ENCODE data around the gene MRPS10.
"Not testable (repeated sequence)": the region's sequence is repeated elsewhere in the genome, so short reads cannot be mapped to it uniquely, and the experiment has no call there.

The MRPS10 gene

DNA sequence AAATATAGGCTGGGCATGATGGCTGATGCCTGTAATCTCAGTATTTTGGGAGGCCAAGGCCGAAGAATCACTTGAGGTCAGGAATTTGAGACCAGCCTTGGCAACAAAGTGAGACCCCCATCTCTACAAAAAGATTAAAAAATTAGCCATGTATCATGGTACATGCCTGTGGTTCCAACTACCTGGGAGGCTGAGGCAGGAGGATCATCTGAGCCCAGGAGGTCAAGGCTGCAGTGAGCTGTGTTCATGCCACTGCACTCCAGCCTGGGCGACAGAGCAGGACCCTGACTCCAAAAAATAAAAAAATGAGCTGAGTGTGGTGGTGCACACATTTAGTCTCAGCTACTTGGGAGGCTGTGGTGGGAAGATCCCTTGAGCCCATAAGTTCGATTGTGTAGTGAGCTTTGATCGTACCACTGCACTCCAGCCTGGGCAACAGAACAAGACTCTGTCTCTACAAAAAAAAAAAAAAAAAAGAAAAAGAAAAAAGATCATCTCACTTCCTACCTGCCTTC is 12.8 kb downstream of the MRPS10 start:
- H3K36me3 ChIP-seq (ENCODE audit: control insufficient read depth, insufficient read depth, low read length): no peaks in the 10 kb centered on the region
- no peaks in the 10 kb centered on the region for H3K4me1 ChIP-seq
- no peaks in the 10 kb centered on the region for H3K79me2 ChIP-seq
- H3K27me3 ChIP-seq (ENCODE audit: control insufficient read depth, insufficient read depth, low read length): no peaks in the 10 kb centered on the region
- H3K9me3 ChIP-seq (ENCODE audit: control insufficient read depth, low read length): no peaks in the 10 kb centered on the region
- H3K27ac ChIP-seq: no peak overlapping the region
- no peak overlapping the region for H3K4me3 ChIP-seq (ENCODE audit: low read depth, low read length)
- H2AFZ ChIP-seq: no peak overlapping the region
- H3K9ac ChIP-seq: no peak overlapping the region
- TF ChIP-seq, protein P1, sequence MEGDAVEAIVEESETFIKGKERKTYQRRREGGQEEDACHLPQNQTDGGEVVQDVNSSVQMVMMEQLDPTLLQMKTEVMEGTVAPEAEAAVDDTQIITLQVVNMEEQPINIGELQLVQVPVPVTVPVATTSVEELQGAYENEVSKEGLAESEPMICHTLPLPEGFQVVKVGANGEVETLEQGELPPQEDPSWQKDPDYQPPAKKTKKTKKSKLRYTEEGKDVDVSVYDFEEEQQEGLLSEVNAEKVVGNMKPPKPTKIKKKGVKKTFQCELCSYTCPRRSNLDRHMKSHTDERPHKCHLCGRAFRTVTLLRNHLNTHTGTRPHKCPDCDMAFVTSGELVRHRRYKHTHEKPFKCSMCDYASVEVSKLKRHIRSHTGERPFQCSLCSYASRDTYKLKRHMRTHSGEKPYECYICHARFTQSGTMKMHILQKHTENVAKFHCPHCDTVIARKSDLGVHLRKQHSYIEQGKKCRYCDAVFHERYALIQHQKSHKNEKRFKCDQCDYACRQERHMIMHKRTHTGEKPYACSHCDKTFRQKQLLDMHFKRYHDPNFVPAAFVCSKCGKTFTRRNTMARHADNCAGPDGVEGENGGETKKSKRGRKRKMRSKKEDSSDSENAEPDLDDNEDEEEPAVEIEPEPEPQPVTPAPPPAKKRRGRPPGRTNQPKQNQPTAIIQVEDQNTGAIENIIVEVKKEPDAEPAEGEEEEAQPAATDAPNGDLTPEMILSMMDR (IDR thresholded peaks at IDR 0.05): no peak
- no peak overlapping the region for H3K4me2 ChIP-seq (ENCODE audit: low read length)

DNA sequence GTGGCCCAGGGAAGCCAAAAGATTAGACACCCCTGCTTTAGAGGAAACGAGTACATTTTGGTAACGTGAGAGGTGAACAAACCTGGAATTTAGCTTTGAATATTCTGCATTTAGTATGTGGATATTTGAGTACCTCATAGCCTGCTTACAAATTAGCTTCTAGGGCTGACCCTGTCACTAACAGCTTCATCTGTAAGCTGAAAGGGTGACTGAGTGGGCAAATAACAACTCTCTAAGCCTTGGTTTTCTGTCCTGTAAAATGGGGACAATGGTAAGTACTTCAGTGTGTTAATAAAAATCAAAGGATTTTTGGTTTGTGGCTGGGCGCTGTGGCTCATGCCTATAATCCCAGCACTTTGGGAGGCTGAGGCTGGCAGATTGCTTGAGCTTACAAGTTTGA is 14.5 kb downstream of the MRPS10 start:
- Histone ChIP-seq H3K79me2 (no peaks in the 10 kb centered on the region), H2AFZ (no peak overlapping the region), H3K9me3 (ENCODE audit: control insufficient read depth, low read length) (no peaks in the 10 kb centered on the region), H3K27ac (no peak overlapping the region), H3K4me1 (no peaks in the 10 kb centered on the region), H3K4me3 (ENCODE audit: low read depth, low read length) (no peak overlapping the region), H3K4me2 (ENCODE audit: low read length) (no peak overlapping the region), H3K27me3 (ENCODE audit: control insufficient read depth, insufficient read depth, low read length) (no peaks in the 10 kb centered on the region), H3K9ac (no peak overlapping the region), H3K36me3 (ENCODE audit: control insufficient read depth, insufficient read depth, low read length) (no peaks in the 10 kb centered on the region)
- TF ChIP-seq, protein P1 (IDR thresholded peaks at IDR 0.05): no peak

DNA sequence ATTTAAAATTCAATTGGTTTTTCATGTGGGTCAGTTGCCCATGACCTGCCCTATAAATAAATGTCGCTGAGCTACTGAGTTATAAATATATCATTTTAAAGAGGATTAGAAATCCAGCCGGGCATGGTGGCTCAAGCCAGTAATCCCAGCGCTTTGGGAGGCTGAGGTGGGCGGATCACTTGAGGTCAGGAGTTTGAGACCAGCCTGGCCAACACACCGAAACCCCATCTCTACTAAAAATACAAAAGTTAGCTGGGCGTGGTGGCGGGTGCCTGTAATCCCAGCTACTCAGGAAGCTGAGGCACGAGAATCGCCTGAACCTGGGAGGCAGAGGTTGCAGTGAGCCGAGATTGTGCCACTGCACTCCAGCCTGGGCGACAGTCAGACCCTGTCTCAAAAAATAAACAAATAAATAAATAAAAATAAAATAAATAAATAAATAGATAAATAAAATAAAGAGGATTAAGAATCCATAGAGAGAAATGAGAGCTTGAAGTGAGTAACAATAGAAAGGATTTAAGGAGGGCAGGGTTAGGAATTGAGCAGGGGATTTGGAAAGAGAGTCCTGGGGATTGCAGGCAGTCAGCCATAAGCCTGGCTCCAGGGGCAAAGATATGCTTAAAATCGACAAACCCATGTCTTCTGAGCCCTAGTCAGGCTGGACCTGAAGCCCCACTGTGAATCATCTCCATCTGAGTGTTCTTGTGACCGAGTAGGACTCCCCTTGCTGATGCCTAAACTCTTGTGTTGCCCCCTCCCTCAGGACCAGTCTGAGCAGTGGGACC is 15.3 kb downstream of the MRPS10 start:
- not testable (repeated sequence) for H2AFZ ChIP-seq; H3K4me2 ChIP-seq (ENCODE audit: low read length); H3K27ac ChIP-seq; H3K27me3 ChIP-seq (ENCODE audit: control insufficient read depth, insufficient read depth, low read length); H3K79me2 ChIP-seq; H3K9ac ChIP-seq; H3K4me3 ChIP-seq (ENCODE audit: low read depth, low read length); H3K36me3 ChIP-seq (ENCODE audit: control insufficient read depth, insufficient read depth, low read length); H3K4me1 ChIP-seq; H3K9me3 ChIP-seq (ENCODE audit: control insufficient read depth, low read length)

DNA sequence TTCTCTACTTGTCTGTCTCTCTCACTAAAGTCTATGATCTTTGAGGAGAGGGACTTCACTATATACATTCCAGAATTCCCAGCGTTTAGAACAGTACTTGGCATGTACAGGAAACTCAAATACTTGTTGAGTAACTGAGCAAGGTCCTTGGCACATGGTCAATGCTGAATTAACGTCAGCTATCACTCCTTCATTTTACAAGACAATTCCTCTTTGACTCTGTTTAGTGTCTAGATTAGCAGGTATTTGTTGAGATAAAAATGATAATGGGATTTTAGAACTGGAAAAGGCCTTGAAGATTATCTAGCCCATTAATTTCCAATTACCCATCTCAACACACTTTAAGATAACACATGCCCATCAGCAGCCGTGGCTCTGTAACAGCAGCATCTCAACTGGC is 16.3 kb downstream of the MRPS10 start:
- no peak overlapping the region for H3K9ac ChIP-seq

DNA sequence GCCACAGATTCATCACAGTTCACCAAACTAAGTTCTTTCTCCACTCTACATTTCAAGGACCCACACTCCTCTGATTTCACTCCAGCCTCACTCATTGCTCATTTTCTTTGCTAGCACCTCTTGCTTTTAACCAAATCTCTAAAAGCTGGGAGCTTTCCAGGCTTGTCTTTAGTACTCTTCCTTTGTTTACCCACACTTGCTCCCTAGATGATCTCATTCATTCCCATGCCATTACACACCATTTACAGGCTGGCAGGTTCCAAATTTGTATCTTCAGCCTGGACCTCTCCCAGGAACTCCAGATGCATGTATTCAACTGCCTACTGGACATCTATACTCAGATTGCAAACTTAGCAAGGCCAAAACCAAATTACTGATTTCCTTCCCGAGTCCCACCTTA is 17.6 kb downstream of the MRPS10 start:
- H3K79me2 ChIP-seq: no peaks in the 10 kb centered on the region
- H3K4me3 ChIP-seq (ENCODE audit: low read depth, low read length): no peak overlapping the region
- H2AFZ ChIP-seq: no peak overlapping the region

More for the DNA sequence above, 16.3 kb downstream of the MRPS10 start:
- Histone ChIP-seq H3K27ac (no peak overlapping the region), H3K27me3 (ENCODE audit: control insufficient read depth, insufficient read depth, low read length) (no peaks in the 10 kb centered on the region), H3K4me1 (no peaks in the 10 kb centered on the region), H3K4me3 (ENCODE audit: low read depth, low read length) (no peak overlapping the region), H3K4me2 (ENCODE audit: low read length) (no peak overlapping the region), H3K36me3 (ENCODE audit: control insufficient read depth, insufficient read depth, low read length) (no peaks in the 10 kb centered on the region), H2AFZ (no peak overlapping the region), H3K9me3 (ENCODE audit: control insufficient read depth, low read length) (no peaks in the 10 kb centered on the region), H3K79me2 (no peaks in the 10 kb centered on the region)
- TF ChIP-seq, protein P1 (IDR thresholded peaks at IDR 0.05): no peak

More for the DNA sequence above, 17.6 kb downstream of the MRPS10 start:
- H3K9ac ChIP-seq: no peak overlapping the region
- no peak overlapping the region for H3K4me2 ChIP-seq (ENCODE audit: low read length)
- H3K4me1 ChIP-seq: no peaks in the 10 kb centered on the region
- H3K27ac ChIP-seq: no peak overlapping the region
- H3K36me3 ChIP-seq (ENCODE audit: control insufficient read depth, insufficient read depth, low read length): no peaks in the 10 kb centered on the region
- no peaks in the 10 kb centered on the region for H3K27me3 ChIP-seq (ENCODE audit: control insufficient read depth, insufficient read depth, low read length)
- H3K9me3 ChIP-seq (ENCODE audit: control insufficient read depth, low read length): no peaks in the 10 kb centered on the region
- TF ChIP-seq, protein P1 (IDR thresholded peaks at IDR 0.05): no peak

Data from parathyroid adenoma (tissue), 2 donors.